Muscle of back (tissue), 11 donors: ENCODE results near the gene MNX1. TPM values are rescaled to one million over a fixed set of nuclear protein-coding genes. Genes with fewer than 3 reads are reported as not detected.

Experiments used
- DNase-seq, 3 donors: peaks; one replicate each; pipeline versions ENCODE4 v3.0.0 to v3.0.0-alpha.2; 2013
- polyA plus RNA-seq, 10 donors: library from polyadenylated mRNA; unstranded; fragments of 120-200 nt; gene quantifications; one replicate each; pipeline ENCODE4 v1.2.1, GENCODE V29; 2013; ENCODE audit not compliant: insufficient read length in 10 of 10

MNX1 gene
- polyA plus RNA-seq, 10 donors, result 0.07 TPM; not detected in 9

- DNase-seq, result no peak
These were observed 23.3 kb upstream of the MNX1 start for GRCh38 chr7:157033483-157034473.

GRCh38 chr7:157032644-157033482 is 22.4 kb upstream of the MNX1 start:
- DNase-seq, result no peak

GRCh38 chr7:157032128-157032527 is 21.7 kb upstream of the MNX1 start:
- DNase-seq, result no peak

GRCh38 chr7:157028199-157028903 is 17.9 kb upstream of the MNX1 start:
- no peak for DNase-seq

- DNase-seq, result no peak
These were observed 17.2 kb upstream of the MNX1 start for GRCh38 chr7:157027568-157028198.

GRCh38 chr7:157024716-157025115 is 14.3 kb upstream of the MNX1 start:
- DNase-seq, result no peak

- DNase-seq, result no peak
These were observed 13.1 kb upstream of the MNX1 start for GRCh38 chr7:157023589-157023905.

- DNase-seq, result no peak
These were observed 12.5 kb upstream of the MNX1 start for GRCh38 chr7:157022681-157023588.

- DNase-seq, result no peak
These were observed 11.6 kb upstream of the MNX1 start for GRCh38 chr7:157021871-157022680.

- no peak for DNase-seq
These were observed 10.8 kb upstream of the MNX1 start for GRCh38 chr7:157021071-157021870.

- no peak for DNase-seq
These were observed 10.1 kb upstream of the MNX1 start for GRCh38 chr7:157020514-157021070.

GRCh38 chr7:157019718-157020451 is 9.4 kb upstream of the MNX1 start:
- no peak for DNase-seq

GRCh38 chr7:157018997-157019608 is 8.6 kb upstream of the MNX1 start:
- DNase-seq, result no peak

- no peak for DNase-seq
These were observed 8.0 kb upstream of the MNX1 start for GRCh38 chr7:157018328-157018996.

GRCh38 chr7:157017603-157018327 is 7.3 kb upstream of the MNX1 start:
- no peak for DNase-seq

GRCh38 chr7:157017149-157017548 is 6.7 kb upstream of the MNX1 start:
- no peak for DNase-seq
